ENCODE data around the gene BRAF. TPM values are rescaled to one million over a fixed set of nuclear protein-coding genes. Genes with fewer than 3 reads are reported as not detected.
A peak's percentile ranks its signal among the peaks of the same experiment; 100 is the strongest.

Gene BRAF
- total RNA-seq, 3 donors from 2014 or later (not counting 1 experiment from before 2014, with no cell fraction given): 54.3 to 67.7 (median 64.1) TPM

- ATAC-seq (no peak), DNase-seq (no peak)
- no peaks in the 10 kb centered on the region for H3K27me3 Mint-ChIP-seq (ENCODE audit: low read depth in 2 of 2)
- H3K27ac Mint-ChIP-seq: peak overlapping the region in 1 of 2 donors; percentile 31
- Histone ChIP-seq H3K36me3 (ENCODE audit: control insufficient read depth, insufficient read depth, low read length) (peaks cover 18% of the 10 kb centered on the region), H3K4me3 (ENCODE audit: low read length) (no peak overlapping the region), H3K9me3 (ENCODE audit: control insufficient read depth, insufficient read depth, low read length) (no peaks in the 10 kb centered on the region), H3K27me3 (ENCODE audit: control insufficient read depth, insufficient read depth, low read length) (no peaks in the 10 kb centered on the region), H3K27ac (ENCODE audit: low read length) (no peak overlapping the region), H3K4me1 (ENCODE audit: control insufficient read depth, insufficient read depth, low read length) (no peaks in the 10 kb centered on the region)
- no peak for TF ChIP-seq CTCF (IDR thresholded peaks at IDR 0.05)
- no peak overlapping the region for H3K4me3 Mint-ChIP-seq
- no peaks in the 10 kb centered on the region for H3K9me3 Mint-ChIP-seq
- intact Hi-C loops (cut with micrococcal nuclease): no loop called here
- no peaks in the 10 kb centered on the region for H3K36me3 Mint-ChIP-seq
- WGBS (ENCODE audit: insufficient coverage): 100% methylated on average over 2 of the region's 2 CpGs
- peaks cover 14 to 15% of the 10 kb centered on the region in 2 donors for H3K4me1 Mint-ChIP-seq
Observed at GRCh38 chr7:140704205-140704604, 220.5 kb downstream of the BRAF start.

GRCh38 chr7:140702774-140703173, 222.0 kb downstream of the BRAF start:
- TF ChIP-seq CTCF (IDR thresholded peaks at IDR 0.05): no peak
- no peak overlapping the region for H3K27ac ChIP-seq (ENCODE audit: low read length)
- H3K9me3 Mint-ChIP-seq: no peaks in the 10 kb centered on the region
- H3K27me3 Mint-ChIP-seq (ENCODE audit: low read depth in 2 of 2): no peaks in the 10 kb centered on the region
- H3K4me3 ChIP-seq (ENCODE audit: low read length): no peak overlapping the region
- H3K27me3 ChIP-seq (ENCODE audit: control insufficient read depth, insufficient read depth, low read length): no peaks in the 10 kb centered on the region
- peak overlapping the region in 1 of 2 donors; percentile 21 for H3K27ac Mint-ChIP-seq
- H3K4me3 Mint-ChIP-seq: no peak overlapping the region
- peaks cover 18% of the 10 kb centered on the region for H3K36me3 ChIP-seq (ENCODE audit: control insufficient read depth, insufficient read depth, low read length)
- no peaks in the 10 kb centered on the region for H3K9me3 ChIP-seq (ENCODE audit: control insufficient read depth, insufficient read depth, low read length)
- H3K4me1 ChIP-seq (ENCODE audit: control insufficient read depth, insufficient read depth, low read length): peaks cover 10% of the 10 kb centered on the region
- H3K36me3 Mint-ChIP-seq: no peaks in the 10 kb centered on the region
- 95% methylated on average over 9 of the region's 10 CpGs for WGBS (ENCODE audit: insufficient coverage)
- no peak for ATAC-seq
- H3K4me1 Mint-ChIP-seq: peaks cover 26 to 27% of the 10 kb centered on the region in 2 donors
- no peak for DNase-seq
- intact Hi-C loops (cut with micrococcal nuclease): no loop called here

- intact Hi-C loops (cut with micrococcal nuclease): loop anchor here (10.0 kb wide), 2 partner anchors 226 to 316 kb away; partner anchors contain the start of genes BRAF and MRPS33
- Mint-ChIP-seq H3K4me3 (peak overlapping the region; percentile 99), H3K4me1 (peaks cover 44 to 47% of the 10 kb centered on the region in 2 donors), H3K27me3 (ENCODE audit: low read depth in 2 of 2) (no peaks in the 10 kb centered on the region), H3K27ac (peak overlapping the region; percentile 96 to 98), H3K9me3 (no peaks in the 10 kb centered on the region), H3K36me3 (no peaks in the 10 kb centered on the region)
- Histone ChIP-seq H3K4me3 (ENCODE audit: low read length) (no peak overlapping the region), H3K27ac (ENCODE audit: low read length) (no peak overlapping the region), H3K9me3 (ENCODE audit: control insufficient read depth, insufficient read depth, low read length) (no peaks in the 10 kb centered on the region), H3K36me3 (ENCODE audit: control insufficient read depth, insufficient read depth, low read length) (peaks cover 5% of the 10 kb centered on the region), H3K4me1 (ENCODE audit: control insufficient read depth, insufficient read depth, low read length) (peaks cover 23% of the 10 kb centered on the region), H3K27me3 (ENCODE audit: control insufficient read depth, insufficient read depth, low read length) (no peaks in the 10 kb centered on the region)
- 96% methylated on average over 8 of the region's 8 CpGs for WGBS (ENCODE audit: insufficient coverage)
- DNase-seq: no peak
- ATAC-seq: no peak
- TF ChIP-seq CTCF (IDR thresholded peaks at IDR 0.05): no peak
Observed at GRCh38 chr7:140698477-140698876, 226.3 kb downstream of the BRAF start.
